DMS 273 (cell line): ENCODE measurements around the gene RBBP8NL.

Source experiments
- DNase-seq: peaks from one replicate; lab custom pipeline; 2025; ENCODE audit not compliant: unreplicated experiment; lab: John Stamatoyannopoulos, UW

RBBP8NL gene

GRCh38 chr20:62422636-62423325 lies 4.6 kb downstream of the RBBP8NL start:
- DNase-seq, result no peak

- DNase-seq, result no peak
Measured at GRCh38 chr20:62421716-62421990, 5.7 kb downstream of the RBBP8NL start.

GRCh38 chr20:62420846-62421715 lies 6.3 kb downstream of the RBBP8NL start:
- no peak for DNase-seq

GRCh38 chr20:62419759-62420158 lies 7.6 kb downstream of the RBBP8NL start:
- no peak for DNase-seq

- DNase-seq, result no peak
Measured at GRCh38 chr20:62418709-62419487, 8.4 kb downstream of the RBBP8NL start.

GRCh38 chr20:62417981-62418708 lies 9.2 kb downstream of the RBBP8NL start:
- no peak for DNase-seq

- DNase-seq, result no peak
Measured at GRCh38 chr20:62416651-62417637, 10.4 kb downstream of the RBBP8NL start.

- no peak for DNase-seq
Measured at GRCh38 chr20:62415354-62416111, 11.8 kb downstream of the RBBP8NL start.

GRCh38 chr20:62413896-62414481 lies 13.3 kb downstream of the RBBP8NL start:
- peak; percentile 50 for DNase-seq

GRCh38 chr20:62413025-62413570 lies 14.2 kb downstream of the RBBP8NL start:
- DNase-seq, result no peak

GRCh38 chr20:62412194-62413024 lies 14.9 kb downstream of the RBBP8NL start:
- no peak for DNase-seq

GRCh38 chr20:62411479-62412193 lies 15.7 kb downstream of the RBBP8NL start:
- DNase-seq, result no peak

- DNase-seq, result no peak
Measured at GRCh38 chr20:62410746-62411478, 16.4 kb downstream of the RBBP8NL start.

GRCh38 chr20:62409931-62410745 lies 17.2 kb downstream of the RBBP8NL start:
- peak; percentile 82 for DNase-seq

- no peak for DNase-seq
Measured at GRCh38 chr20:62409086-62409853, 18.1 kb downstream of the RBBP8NL start.
